Endometrial microvascular endothelial cells (primary cell): ENCODE results near the gene XBP1. TPM values are rescaled to one million over a fixed set of nuclear protein-coding genes. Genes with fewer than 3 reads are reported as not detected.
"Not testable (repeated sequence)": the region's sequence is repeated elsewhere in the genome, so short reads cannot be mapped to it uniquely, and the experiment has no call there.

Experiments
- in situ Hi-C: cut with HindIII; loops from 2 replicates; pipeline ENCODE4 v1.10.0; 2017; ENCODE audit warnings: low sequenced_read_pairs, low pct_unique_long_range_greater_than_20kb; ENCODE audit errors: inconsistent ontology term
- total RNA-seq: library from RNA; depleted of rRNA; stranded (reverse); fragments of >200 nt; gene quantifications from one replicate; pipeline ENCODE4 v1.2.3, GENCODE V29; 2015; ENCODE audit errors: inconsistent ontology term

Gene XBP1
- total RNA-seq, 1 donor from 2014 or later: 144 TPM

DNA sequence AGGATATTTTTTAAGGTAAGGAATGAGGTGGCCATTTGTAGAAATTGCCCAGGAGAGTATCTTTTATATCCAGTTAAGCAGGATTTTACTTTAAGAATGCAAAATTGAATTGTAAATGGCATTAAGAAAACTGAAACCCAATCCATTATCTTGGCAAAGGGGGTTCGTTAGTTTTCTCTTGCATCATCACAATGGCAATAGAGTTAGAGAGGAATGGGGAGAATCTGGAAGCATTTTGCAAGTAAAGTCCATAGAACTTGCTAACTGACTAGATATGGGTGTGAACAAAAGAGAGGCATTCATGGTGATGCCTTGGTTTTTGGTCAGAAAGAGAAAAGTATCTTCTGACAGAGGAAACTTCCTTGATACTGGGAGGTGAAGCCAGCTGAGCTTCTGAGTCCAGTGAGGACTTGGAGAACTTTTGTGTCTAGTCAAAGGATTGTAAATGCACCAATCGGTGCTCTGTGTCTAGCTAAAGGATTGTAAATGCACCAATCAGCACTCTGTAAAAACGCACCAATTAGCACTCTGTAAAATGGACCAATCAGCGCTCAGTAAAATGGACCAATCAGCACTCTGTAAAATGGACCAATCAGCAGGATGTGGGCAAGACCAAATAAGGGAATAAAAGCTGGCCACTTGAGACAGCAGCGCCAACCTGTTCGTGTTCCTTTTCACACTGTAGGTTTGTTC is 31.5 kb downstream of the XBP1 start:
- in situ Hi-C loops: no loop called here

DNA sequence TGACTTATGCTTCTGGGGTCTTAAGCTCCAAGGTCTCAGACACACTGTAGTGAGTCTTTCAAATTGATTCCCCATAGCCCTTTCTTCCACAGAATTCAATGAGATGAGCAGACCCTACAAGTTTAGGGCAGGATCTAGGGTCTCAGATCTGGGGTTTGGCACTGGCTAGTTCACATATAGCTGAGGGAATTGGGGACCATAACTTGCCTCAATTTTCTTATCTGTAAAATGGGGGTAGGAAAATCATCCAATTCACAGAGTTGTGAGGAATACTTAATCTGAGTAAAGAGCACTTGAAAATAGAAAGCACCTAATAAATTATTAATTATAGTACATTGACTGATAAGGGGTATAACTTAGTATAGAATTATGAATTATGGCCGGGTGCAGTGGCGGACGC is 33.7 kb downstream of the XBP1 start:
- in situ Hi-C loops: no loop called here

DNA sequence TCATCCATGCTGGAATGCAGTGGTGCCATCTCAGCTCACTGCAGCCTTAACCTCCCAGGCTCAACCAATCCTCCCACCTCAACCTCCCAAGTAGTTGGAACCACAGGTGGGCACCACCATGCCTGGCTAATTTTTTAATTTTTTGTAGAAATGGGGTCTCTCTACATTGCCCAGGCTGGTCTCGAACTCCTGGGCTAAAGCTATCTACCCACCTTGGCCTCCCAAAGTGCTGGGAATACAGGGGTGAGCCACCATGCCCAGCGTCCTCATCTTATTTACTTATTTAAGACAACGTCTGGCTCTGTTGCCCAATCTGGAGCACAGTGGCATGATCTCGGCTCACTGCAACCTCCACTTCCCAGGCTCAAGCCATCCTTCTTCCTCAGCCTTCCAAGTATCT is 38.4 kb downstream of the XBP1 start:
- in situ Hi-C loops: not testable (repeated sequence)

DNA sequence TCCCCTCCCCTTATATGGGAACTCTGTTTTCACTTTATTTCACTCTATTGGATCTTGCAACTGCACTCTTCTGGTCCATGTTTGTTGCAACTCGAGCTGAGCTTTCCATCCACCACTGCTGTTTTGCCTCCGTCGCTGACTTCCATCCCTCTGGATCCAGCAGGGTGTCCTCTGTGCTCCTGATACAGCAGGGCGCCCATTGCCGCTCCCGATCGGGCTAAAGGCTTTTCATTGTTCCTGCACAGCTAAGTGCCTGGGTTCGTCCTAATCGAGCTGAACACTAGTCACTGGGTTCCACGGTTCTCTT is 39.0 kb downstream of the XBP1 start:
- in situ Hi-C loops: no loop called here

DNA sequence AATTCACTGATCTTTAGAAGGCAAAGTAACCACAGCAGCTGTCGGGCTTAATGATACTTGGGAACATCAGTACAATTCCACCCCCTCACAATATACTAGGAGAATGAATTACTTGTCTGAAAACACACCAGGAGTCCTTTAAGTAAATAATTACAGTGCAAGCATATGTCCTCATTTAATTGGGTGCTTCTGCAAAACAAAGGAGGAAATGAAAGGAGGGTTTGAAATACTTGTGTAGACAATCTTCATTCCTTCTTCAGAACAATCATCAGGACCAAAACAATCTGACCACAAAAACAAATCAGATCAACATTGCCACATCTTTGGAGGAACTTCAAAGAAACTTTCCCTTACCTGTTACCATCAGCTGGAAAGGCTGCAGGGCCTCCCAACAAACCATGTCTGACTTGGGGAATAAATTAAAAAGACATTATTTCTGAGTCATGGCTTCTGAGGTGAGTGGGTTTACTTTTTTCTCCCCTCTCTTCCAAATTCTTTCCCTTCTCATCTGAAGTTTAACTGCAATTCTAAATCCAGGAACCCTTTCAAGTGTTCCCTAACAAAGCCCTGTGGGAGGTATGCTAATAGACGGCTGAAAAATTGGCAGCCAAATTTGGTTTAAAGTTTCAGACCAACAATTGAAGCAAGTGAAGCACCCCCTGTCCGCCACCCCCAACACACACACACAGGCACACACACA is 40.4 kb downstream of the XBP1 start:
- in situ Hi-C loops: no loop called here

DNA sequence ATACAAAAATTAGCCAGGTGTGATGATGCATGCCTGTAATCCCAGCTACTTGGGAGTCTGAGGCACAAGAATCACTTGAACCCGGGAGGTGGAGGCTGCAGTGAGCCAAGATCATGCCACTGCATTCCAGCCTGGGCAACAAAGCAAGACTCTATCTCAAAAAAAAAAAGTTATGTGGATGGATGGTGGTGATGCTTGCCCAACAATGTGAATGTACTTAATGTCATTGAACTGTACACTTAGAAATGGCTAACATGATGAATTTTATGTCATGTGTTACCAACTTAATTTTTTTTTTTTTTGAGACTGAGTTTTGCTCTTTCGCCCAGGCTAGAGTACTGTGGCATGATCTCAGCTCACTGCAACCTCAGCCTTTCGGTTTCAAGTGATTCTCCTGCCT is 45.9 kb downstream of the XBP1 start:
- in situ Hi-C loops: not testable (repeated sequence)

DNA sequence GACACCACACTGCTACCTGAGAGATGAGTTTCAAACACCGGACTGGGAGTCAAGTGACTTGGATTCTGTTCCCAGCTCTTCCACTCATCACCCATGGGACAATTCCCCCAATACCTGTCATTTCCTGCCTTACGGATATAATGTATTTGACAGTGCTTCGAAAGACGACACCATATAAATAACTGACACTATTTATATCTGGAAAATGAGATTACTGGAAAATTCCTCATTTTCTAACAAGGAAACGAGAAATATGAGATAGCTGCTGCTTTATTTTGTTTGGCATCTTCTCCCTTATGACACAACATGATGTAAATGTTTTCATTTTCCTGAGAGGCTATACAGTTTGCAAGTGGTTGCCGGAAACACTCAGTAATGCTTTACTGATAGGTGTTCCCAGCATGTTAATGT is 49.9 kb downstream of the XBP1 start:
- in situ Hi-C loops: no loop called here

Other genes starting within 250 kb of the XBP1 start
- gene TTC28, start 120.7 kb downstream of the XBP1 start, total RNA-seq: 8.2 TPM
- 25.2 TPM for gene CHEK2, start 58.7 kb downstream of the XBP1 start, total RNA-seq
- gene HSCB, start 58.5 kb downstream of the XBP1 start, total RNA-seq: 10.6 TPM
- gene CCDC117, start 27.9 kb downstream of the XBP1 start, total RNA-seq: 19.6 TPM
- 8.2 TPM for gene ZNRF3, start 83.0 kb upstream of the XBP1 start, total RNA-seq